GM18502 (cell line): Measurements from ENCODE around the gene RTEL1.

Experiments
- ATAC-seq: cut with Tn5 transposase; IDR thresholded peaks from one replicate; pipeline ENCODE4 v1.9.1; 2021; ENCODE audit warnings: mild to moderate bottlenecking; ENCODE audit not compliant: unreplicated experiment, poor library complexity

The RTEL1 gene

DNA sequence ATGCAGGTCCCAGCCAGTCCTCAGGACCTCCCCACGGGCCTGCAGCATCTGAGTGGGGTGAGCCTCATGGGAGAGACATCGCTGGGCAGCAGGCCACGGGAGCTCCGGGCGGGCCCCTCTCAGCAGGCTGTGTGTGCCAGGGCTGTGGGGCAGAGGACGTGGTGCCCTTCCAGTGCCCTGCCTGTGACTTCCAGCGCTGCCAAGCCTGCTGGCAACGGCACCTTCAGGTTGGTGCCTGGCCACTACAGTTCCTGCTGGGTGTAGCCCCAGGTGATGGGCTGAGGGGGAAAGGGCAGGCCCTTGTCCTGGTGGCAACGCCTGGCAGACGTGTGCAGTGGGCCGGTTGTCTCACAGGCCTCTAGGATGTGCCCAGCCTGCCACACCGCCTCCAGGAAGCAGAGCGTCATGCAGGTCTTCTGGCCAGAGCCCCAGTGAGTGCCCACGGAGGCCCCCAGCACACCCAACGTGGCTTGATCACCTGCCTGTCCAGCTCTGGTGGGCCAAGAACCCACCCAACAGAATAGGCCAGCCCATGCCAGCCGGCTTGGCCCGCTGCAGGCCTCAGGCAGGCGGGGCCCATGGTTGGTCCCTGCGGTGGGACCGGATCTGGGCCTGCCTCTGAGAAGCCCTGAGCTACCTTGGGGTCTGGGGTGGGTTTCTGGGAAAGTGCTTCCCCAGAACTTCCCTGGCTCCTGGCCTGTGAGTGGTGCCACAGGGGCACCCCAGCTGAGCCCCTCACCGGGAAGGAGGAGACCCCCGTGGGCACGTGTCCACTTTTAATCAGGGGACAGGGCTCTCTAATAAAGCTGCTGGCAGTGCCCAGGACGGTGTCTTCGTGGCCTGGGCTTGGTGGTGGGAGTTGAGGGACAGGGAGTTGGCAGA is 37.6 kb downstream of the RTEL1 start:
- no peak for ATAC-seq

DNA sequence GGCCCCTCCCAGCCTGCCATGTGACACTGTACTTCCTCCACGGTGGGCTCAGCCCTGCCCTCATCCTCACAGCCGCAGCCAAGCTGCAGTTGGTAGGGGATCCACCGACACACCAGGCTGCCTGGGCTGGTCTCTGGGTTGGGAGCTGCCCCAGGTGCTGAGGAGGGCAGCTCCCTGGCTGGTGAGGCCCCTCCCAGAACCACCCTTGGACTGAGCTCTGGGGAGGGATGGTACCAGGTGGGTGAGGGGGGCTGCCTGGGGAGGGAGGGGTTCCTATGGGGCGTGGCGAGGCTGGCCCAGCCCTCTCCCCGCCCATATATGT is 38.2 kb downstream of the RTEL1 start:
- ATAC-seq: no peak

DNA sequence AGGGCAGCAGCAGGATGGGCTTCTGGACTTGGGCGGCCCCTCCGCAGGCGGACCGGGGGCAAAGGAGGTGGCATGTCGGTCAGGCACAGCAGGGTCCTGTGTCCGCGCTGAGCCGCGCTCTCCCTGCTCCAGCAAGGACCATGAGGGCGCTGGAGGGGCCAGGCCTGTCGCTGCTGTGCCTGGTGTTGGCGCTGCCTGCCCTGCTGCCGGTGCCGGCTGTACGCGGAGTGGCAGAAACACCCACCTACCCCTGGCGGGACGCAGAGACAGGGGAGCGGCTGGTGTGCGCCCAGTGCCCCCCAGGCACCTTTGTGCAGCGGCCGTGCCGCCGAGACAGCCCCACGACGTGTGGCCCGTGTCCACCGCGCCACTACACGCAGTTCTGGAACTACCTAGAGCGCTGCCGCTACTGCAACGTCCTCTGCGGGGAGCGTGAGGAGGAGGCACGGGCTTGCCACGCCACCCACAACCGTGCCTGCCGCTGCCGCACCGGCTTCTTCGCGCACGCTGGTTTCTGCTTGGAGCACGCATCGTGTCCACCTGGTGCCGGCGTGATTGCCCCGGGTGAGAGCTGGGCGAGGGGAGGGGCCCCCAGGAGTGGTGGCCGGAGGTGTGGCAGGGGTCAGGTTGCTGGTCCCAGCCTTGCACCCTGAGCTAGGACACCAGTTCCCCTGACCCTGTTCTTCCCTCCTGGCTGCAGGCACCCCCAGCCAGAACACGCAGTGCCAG is 38.7 kb downstream of the RTEL1 start, which contains the start of gene TNFRSF6B:
Gene TNFRSF6B (plus strand): TSS at position 25 of the 729 bp plus-strand sequence. CDS start 116 bp downstream, at position 141.
- no peak for ATAC-seq

DNA sequence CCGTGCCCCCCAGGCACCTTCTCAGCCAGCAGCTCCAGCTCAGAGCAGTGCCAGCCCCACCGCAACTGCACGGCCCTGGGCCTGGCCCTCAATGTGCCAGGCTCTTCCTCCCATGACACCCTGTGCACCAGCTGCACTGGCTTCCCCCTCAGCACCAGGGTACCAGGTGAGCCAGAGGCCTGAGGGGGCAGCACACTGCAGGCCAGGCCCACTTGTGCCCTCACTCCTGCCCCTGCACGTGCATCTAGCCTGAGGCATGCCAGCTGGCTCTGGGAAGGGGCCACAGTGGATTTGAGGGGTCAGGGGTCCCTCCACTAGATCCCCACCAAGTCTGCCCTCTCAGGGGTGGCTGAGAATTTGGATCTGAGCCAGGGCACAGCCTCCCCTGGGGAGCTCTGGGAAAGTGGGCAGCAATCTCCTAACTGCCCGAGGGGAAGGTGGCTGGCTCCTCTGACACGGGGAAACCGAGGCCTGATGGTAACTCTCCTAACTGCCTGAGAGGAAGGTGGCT is 39.3 kb downstream of the RTEL1 start:
- no peak for ATAC-seq

DNA sequence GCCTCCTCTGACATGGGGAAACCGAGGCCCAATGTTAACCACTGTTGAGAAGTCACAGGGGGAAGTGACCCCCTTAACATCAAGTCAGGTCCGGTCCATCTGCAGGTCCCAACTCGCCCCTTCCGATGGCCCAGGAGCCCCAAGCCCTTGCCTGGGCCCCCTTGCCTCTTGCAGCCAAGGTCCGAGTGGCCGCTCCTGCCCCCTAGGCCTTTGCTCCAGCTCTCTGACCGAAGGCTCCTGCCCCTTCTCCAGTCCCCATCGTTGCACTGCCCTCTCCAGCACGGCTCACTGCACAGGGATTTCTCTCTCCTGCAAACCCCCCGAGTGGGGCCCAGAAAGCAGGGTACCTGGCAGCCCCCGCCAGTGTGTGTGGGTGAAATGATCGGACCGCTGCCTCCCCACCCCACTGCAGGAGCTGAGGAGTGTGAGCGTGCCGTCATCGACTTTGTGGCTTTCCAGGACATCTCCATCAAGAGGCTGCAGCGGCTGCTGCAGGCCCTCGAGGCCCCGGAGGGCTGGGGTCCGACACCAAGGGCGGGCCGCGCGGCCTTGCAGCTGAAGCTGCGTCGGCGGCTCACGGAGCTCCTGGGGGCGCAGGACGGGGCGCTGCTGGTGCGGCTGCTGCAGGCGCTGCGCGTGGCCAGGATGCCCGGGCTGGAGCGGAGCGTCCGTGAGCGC is 39.9 kb downstream of the RTEL1 start:
- no peak for ATAC-seq

DNA sequence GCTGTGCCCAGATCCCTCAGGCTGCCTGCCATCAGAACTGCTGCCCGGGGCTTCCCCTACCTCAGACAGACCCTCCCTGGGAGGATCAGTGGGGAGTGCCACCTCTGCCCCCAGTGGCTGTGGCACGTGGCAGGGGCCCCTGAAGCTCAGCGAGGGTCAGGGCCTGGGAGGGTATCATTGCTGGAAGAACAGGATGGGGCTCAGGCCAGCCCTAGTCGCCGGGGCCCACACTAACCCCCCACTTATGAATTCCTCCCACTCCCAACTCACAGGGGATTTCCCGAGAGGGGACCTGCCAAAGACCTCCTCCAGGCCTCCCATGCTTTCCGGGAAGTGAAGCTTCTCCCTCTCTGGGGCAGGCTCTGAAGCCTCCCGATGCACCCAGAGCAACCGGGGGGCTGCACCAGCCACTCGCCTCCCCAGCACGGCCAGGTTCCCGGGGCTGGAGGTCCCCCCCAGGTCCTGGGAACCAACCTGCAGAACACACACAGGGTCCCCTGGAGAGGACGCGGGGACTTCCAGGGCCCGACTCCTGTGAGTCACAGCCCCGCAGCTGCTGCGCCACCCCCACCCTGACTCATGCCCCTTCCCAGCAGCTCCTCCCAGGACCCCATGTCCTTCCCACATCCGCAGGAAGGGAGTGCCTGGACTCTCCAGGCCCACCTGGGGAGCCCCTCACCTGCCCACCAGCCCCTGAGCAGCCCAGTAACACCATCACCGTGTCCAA is 40.8 kb downstream of the RTEL1 start:
- ATAC-seq: no peak

DNA sequence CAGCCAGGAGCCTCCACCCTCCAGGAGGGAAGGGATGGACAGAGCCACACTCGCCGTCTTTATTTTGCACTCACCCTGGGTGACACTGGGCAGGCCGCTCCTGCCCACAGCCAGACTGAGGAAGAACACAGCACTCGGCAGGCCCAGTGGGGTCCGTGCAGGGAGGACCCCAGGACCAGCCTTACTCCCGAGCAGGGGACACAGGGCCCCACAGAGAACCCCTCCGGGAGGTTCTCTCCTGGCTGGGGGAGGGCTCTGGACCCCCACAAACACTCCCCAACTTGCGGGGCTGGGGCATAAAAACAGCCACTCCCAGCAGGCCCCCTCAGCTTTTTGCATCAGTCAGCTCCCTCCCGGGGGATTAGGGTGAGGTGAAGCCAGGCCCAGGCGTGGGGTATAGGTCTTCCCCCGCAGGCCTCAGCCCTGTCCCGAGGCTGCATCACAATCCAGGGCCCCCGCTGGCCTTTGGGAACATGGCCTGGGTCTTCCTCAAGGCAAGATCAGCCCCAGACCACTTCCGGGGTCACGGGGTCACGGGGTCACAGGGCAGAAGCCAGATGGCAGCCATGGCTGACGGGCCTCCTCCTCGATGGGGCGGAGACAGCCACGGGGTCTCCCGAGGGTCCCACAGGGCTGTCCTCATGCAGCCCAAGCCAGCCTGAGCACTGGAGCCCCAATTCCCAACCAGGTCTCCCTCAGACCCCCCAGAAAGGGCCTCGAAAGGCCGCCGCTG is 41.5 kb downstream of the RTEL1 start:
- no peak for ATAC-seq

DNA sequence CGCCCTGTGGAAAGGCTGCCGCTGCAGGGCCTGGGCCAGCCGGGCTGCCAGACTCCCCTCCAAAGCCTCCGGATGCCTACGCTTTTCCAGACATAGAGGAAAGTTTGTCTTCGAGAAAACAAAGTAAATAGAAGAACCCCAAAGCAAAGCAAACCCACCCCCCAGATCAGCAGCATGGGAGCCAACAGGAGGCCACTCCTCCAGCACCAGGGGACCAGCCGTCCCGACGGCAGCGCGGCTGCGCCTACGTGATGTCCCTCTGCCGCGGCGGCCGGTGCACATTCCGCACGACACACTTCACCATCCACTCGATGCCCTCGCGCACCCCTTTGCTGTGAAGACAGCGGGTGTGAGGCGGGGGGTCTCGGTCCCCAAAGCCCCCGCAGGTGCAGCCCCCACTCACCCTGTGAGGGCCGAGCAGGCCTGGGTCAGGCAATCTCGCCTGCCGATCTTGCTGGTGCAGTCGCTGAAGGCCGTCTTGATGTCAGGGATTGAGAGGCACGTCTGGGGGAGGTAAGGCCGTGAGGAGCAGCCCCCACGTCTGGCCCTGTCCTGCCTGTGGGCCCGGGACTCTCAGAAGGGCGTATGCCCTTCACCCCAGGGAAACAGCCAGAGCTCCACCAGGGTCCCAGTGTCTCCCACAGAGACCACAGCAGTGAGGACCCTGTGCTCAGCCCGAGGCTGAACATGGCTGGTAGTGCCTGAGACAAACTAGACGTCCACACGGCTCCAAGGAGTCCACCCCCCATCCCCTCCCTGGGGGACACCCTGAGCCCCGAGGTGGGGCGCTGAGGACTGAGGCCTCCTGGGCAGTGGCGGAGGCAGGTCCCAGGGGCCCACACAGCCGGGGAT is 42.3 kb downstream of the RTEL1 start:
- ATAC-seq: no peak

DNA sequence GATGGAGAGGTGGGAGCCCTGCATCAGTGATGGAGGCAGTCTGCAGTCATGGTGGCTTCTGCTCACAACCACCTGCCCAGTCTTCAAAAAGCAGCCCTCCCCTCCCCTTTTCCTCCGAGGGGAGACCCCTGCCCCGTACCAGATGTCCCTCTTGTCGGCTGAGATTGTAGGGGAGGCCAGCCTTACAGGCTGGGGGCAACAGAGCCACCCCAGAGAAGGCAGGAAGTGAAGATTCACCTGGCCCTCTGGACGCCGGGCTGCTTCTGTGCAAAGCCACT is 42.9 kb downstream of the RTEL1 start:
- no peak for ATAC-seq

DNA sequence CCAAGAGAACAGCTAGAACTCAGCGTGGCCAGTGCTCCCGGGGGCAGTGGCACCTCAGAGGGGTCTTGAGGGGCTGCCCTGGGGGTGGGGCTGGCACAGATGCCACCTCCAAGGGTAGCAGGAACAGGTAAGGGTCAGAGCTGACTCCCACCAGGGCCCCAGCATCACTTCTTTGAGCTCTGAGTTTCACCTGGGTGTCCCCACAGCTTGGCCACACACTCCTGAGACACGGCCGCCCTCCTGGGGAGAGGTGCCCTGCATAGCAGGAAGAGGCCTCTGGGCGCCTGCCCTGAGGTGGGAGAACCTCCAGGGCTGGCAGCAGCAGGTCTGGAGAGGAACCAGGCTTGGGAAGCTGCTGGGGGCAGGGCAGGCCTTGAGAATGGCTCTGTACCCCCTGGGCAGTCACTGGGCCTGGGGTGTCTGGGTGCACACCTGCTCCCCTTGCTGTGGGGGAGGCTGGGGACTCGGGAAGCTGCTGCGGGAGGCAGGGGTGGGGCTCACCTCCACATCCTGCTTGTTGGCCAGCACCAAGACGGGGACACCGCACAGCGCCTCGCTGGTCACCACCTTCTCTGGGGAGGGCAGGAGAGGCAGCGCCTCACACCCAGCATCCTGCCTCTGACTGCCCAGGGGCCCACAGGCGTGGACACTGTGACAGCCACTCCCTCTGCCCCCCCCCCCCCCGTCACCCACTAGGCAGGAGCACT is 43.4 kb downstream of the RTEL1 start:
- no peak for ATAC-seq

DNA sequence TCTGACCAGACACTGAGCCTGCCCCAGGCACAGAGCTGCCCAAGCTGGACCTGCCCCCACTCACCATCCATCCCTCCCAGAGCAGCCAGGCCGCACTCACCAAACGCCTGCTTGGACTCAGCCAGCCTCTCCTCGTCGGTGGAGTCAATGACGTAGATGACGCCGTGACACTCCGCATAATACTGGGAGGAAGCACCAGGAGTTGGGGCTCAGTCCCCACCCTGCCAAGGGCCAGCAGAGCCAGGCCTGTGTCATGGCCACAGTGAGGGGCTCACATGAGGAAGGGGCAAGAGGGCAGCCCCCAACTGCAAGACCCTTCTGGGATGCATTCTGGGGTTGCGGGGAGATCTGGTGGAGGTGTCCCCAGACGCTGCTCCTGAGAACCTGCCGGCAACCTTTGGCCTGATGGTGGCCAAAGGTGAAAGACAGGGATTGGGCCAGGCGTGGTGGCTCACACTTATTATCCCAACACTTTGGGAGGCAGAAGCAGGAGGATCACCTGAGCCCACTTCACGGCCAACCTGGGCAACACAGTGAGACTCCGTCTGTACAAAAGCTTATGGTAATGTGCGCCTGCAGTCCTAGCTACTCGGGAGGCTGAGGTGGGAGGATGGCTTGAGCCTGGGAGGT is 44.0 kb downstream of the RTEL1 start:
- no peak for ATAC-seq

DNA sequence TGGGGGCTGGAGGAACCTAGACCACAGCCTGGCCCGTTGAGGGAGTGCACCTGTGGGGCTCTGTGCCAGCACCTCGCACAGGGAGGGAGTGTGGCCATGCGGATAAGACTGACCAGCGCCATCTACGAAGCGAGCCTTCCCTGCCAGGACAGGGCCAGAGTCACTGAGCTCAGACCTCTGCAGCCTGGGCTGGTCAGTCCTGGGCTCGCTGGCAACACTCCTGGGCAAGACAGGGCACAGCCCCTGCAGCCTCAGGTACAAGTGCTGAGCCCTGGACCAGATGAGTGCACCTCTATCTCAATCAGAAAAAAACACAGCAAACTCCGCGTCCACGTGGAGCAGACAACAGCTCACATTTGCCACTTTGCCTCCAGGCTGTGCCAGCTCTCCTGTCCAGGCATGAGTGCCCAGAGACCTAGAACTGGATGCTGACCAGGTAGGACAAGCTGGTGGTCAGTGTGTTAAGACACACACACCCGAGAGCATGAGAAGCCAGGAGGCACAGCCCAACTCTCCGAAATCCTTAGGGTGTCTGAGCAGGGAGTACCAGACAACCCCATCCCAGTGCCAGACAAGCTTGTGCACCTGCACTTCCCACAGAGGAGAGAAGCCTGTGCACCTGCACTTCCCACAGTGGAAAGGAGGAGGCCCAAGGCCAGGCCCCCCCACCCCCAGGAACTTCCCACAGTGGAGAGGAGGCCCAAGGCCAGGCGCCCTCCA is 44.8 kb downstream of the RTEL1 start:
- no peak for ATAC-seq

DNA sequence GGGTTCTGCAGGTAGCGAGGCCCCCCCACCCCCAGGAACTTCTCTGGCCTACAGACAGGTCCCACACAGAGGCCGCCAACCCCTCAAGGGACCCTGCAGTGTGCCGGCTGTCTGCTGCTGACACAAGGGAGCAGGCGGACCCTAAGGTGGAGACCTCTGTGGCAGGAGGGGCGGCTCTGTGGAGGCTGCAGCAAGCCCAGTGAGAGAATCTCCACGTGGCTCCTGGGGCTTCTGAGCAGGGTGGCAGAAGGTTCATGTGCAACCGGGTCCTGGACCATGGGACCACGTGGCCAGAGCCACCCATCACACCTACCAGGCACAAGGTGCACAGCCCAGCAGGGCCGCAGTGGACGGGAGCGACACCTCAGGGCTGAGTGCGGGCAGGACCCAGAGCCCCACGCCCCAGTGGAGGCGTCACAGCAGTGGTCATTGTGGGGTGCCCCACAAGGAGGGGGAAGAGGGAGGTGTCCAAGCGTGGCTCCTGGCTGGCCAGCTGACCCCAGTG is 45.4 kb downstream of the RTEL1 start:
- ATAC-seq: no peak

DNA sequence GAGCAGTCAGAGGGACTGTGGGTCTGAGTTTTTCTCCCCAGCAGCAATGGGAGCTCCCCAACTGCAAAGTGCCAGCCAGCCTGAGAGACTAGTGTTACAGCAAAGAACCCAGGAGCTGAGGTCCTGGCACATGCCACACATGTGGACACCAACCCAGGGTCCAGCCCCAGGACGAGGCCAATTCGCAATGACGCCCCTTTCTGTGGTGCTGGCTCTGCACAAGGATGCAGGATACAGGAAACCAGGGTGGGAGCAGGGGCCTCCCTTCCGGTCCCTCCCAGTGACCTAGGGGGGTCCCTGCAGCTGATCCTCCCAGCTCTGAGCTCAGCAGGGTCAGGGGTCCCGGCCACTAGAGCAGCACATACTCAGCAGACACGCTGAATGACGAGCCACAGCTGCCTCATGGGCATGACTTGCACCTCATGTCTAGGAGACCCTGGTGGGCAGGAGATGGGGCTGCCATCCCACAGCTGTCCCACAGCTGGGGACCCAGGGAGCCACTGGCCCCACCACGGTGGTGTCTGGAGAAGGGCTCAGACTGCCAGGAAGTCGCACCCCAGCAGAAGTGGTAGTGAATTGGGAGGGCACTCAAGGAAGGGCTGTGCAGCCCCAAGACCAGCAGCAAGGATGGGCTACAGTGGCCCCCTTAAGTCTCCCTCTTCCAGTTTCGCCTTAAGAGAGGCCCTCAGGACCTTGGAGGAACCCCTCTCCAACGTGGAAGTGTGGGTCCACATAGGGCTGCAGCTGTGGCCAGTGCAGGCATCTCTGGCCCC is 46.0 kb downstream of the RTEL1 start:
- no peak for ATAC-seq

DNA sequence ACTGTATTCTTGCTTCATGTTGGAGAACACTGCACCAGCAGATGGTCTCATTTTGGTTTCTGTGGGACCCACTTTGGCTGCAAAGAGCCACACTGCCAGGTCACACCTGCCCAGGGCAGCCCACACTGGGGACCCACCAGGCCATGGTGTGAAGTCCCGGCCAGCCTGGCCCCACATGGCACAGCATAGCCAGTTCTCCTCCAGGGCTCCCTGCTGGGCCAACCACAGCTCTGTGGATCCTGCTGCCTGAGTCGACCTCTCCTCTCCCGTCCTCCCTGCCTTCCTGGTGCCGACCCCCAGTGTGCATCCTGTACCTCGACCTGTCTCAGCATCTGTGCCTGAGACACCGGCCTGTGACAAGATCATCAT is 46.6 kb downstream of the RTEL1 start:
- no peak for ATAC-seq

DNA sequence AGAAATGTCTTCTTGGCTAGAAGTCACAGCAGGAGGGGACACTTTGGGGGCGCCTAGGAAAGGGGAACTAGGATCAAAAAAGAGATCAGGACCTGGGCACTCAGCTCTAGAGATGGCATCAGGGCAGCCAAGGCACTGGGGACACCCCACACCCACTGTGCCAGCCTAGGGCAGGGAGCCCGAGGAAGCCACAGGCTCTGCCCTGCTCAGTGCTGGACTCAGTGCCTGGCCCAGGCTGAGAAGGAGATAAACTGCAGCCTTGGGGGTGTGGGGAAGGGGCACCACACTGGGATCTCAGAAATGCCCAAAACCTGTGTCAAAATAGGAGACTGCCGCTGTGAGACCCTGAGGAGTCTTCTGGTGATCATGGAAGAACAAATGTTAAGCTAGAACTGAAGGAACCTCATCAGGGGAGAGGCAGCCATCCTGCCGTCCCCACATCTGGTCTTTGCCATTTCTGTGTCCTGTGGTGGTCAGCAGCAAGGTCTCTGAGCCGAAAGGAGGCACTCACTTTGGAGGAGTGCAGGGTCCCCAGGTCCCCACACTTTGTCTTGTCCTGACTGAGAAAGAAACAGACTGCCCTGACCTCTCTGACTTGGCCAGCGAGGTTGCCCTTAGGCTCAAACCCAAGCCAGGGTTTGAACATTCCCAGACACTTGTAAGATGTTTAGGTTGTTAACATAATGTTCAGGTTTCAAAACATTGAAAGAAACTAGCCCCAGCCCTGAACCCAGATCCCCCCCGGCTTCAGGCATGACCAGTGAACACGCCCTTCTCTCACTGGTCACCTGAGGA is 47.3 kb downstream of the RTEL1 start:
- ATAC-seq: no peak
